WTC11 (cell line): ENCODE results near the gene CORO6. TPM values are rescaled to one million over a fixed set of nuclear protein-coding genes. Genes with fewer than 3 reads are reported as not detected.

Experiments used
- ATAC-seq: fragments of 200-7000 bp; cut with Tn5 transposase; 2 replicates; pipeline ENCODE4 v1.10.0; 2021; ENCODE audit warnings: mild to moderate bottlenecking, moderate library complexity
- CTCF ChIA-PET: fragments of 300-600 bp; sonication (Branson Sonifier 250); formaldehyde crosslinking; loops from one replicate; lab custom pipeline; 2021; ENCODE audit warnings: antibody characterized with exemption; lab: Charles Lee
- POLR2A ChIA-PET: fragments of 350-600 bp; sonication (Branson Sonifier 250); formaldehyde crosslinking; loops from one replicate; lab custom pipeline; 2021; ENCODE audit warnings: antibody characterized with exemption; lab: Charles Lee
- DNase-seq: peaks from one replicate; pipeline ENCODE4 v3.0.0; 2021; ENCODE audit warnings: low spot score
- H3K27ac Mint-ChIP-seq: 2 replicates; pipeline ENCODE4 v1.8.0; 2021; ENCODE audit warnings: mixed read lengths
- H3K27me3 Mint-ChIP-seq: 2 replicates; pipeline ENCODE4 v1.8.0; 2021; ENCODE audit warnings: low read depth, mild to moderate bottlenecking, moderate library complexity, mixed read lengths
- H3K36me3 Mint-ChIP-seq: 2 replicates; pipeline ENCODE4 v1.8.0; 2021; ENCODE audit warnings: mixed read lengths
- H3K4me1 Mint-ChIP-seq: 2 replicates; pipeline ENCODE4 v1.8.0; 2022; ENCODE audit warnings: mixed read lengths
- H3K4me3 Mint-ChIP-seq: 2 replicates; pipeline ENCODE4 v1.8.0; 2021; ENCODE audit warnings: mild to moderate bottlenecking, moderate library complexity, mixed read lengths
- H3K9me3 Mint-ChIP-seq: 2 replicates; pipeline ENCODE4 v1.8.0; 2021; ENCODE audit warnings: mixed read lengths
- AFF4 ChIP-seq: sonication (generic); formaldehyde crosslinking; IDR thresholded peaks from 2 replicates; pipeline ENCODE4 v1.8.1; 2023; ENCODE audit warnings: mild to moderate bottlenecking, missing genetic modification reagents, borderline replicate concordance
- CBFB ChIP-seq: sonication (generic); formaldehyde crosslinking; IDR thresholded peaks from 2 replicates; pipeline ENCODE4 v1.8.1; 2022; ENCODE audit warnings: mild to moderate bottlenecking, low read depth, missing genetic modification reagents
- CREB1 ChIP-seq: sonication (generic); formaldehyde crosslinking; IDR thresholded peaks from 2 replicates; pipeline ENCODE4 v1.8.0; 2023; ENCODE audit warnings: mild to moderate bottlenecking, missing genetic modification reagents
- CREM ChIP-seq: sonication (generic); formaldehyde crosslinking; IDR thresholded peaks from 2 replicates; pipeline ENCODE4 v1.8.1; 2022; ENCODE audit warnings: mild to moderate bottlenecking, missing genetic modification reagents, moderate library complexity
- E2F5 ChIP-seq: sonication (generic); formaldehyde crosslinking; IDR thresholded peaks from 2 replicates; pipeline ENCODE4 v1.8.1; 2022; ENCODE audit warnings: mild to moderate bottlenecking, moderate library complexity, missing genetic modification reagents
- KAT7 ChIP-seq: sonication (generic); formaldehyde crosslinking; IDR thresholded peaks from 2 replicates; pipeline ENCODE4 v1.8.1; 2023; ENCODE audit warnings: missing genetic modification reagents, mild to moderate bottlenecking, borderline replicate concordance
- OVOL2 ChIP-seq: fragments of 250-450 bp; sonication (Bioruptor Pico); IDR thresholded peaks from 2 replicates; pipeline ENCODE4 v1.9.0; 2021; ENCODE audit warnings: mild to moderate bottlenecking, borderline replicate concordance
- TCF7 ChIP-seq: sonication (generic); formaldehyde crosslinking; IDR thresholded peaks from 2 replicates; pipeline ENCODE4 v1.8.0; 2022; ENCODE audit warnings: mild to moderate bottlenecking, low read depth, missing genetic modification reagents, moderate library complexity
- TEAD4 ChIP-seq: sonication (generic); formaldehyde crosslinking; IDR thresholded peaks from 2 replicates; pipeline ENCODE4 v1.8.0; 2022; ENCODE audit warnings: mild to moderate bottlenecking, missing genetic modification reagents
- ZNF121 ChIP-seq: sonication (generic); formaldehyde crosslinking; IDR thresholded peaks from 2 replicates; pipeline ENCODE4 v1.8.0; 2023; ENCODE audit warnings: missing genetic modification reagents
- ZNF138 ChIP-seq: sonication (generic); formaldehyde crosslinking; conservative IDR thresholded peaks from 2 replicates; pipeline ENCODE4 v1.8.1; 2022; ENCODE audit warnings: mild to moderate bottlenecking, moderate library complexity, missing genetic modification reagents
- ZNF263 ChIP-seq: sonication (generic); formaldehyde crosslinking; IDR thresholded peaks from 2 replicates; pipeline ENCODE4 v1.8.1; 2022; ENCODE audit warnings: low read depth, mild to moderate bottlenecking, moderate library complexity, missing genetic modification reagents
- ZNF416 ChIP-seq: fragments of 250-450 bp; sonication (Bioruptor Pico); IDR thresholded peaks from 2 replicates; pipeline ENCODE4 v1.9.0; 2021; ENCODE audit warnings: mild to moderate bottlenecking, inconsistent platforms
- total RNA-seq: library from RNA; stranded (reverse); gene quantifications from 3 replicates; pipeline ENCODE4 v1.2.3, GENCODE V29; 2021
- TF ChIP-seq, protein P1 (sequence below): sonication (generic); formaldehyde crosslinking; IDR thresholded peaks from 2 replicates; pipeline ENCODE4 v1.8.1; 2023; ENCODE audit warnings: mild to moderate bottlenecking, moderate library complexity, missing genetic modification reagents
- TF ChIP-seq, protein P2 (sequence below): sonication (generic); formaldehyde crosslinking; IDR thresholded peaks from 2 replicates; pipeline ENCODE4 v1.8.1; 2022; ENCODE audit warnings: low read depth, missing genetic modification reagents, borderline replicate concordance
- TF ChIP-seq, protein P3 (sequence below): sonication (generic); formaldehyde crosslinking; IDR thresholded peaks from 2 replicates; pipeline ENCODE4 v1.8.1; 2022; ENCODE audit warnings: missing genetic modification reagents, borderline replicate concordance
- TF ChIP-seq, protein P4 (sequence below): sonication (generic); formaldehyde crosslinking; IDR thresholded peaks from 2 replicates; pipeline ENCODE4 v1.8.0; 2022; ENCODE audit warnings: mild to moderate bottlenecking, missing genetic modification reagents

CORO6 gene
- total RNA-seq, 1 experiment from 2014 or later, result 8.9 TPM

GRCh38 chr17:29659155-29659554 is 36.4 kb upstream of the CORO6 start (continued):
- TF ChIP-seq OVOL2 (CRISPR knock-in tag) (no peak), ZNF416 (CRISPR knock-in tag) (no peak), TCF7 (CRISPR knock-in tag) (no peak), E2F5 (no peak)
- TF ChIP-seq, protein P1, sequence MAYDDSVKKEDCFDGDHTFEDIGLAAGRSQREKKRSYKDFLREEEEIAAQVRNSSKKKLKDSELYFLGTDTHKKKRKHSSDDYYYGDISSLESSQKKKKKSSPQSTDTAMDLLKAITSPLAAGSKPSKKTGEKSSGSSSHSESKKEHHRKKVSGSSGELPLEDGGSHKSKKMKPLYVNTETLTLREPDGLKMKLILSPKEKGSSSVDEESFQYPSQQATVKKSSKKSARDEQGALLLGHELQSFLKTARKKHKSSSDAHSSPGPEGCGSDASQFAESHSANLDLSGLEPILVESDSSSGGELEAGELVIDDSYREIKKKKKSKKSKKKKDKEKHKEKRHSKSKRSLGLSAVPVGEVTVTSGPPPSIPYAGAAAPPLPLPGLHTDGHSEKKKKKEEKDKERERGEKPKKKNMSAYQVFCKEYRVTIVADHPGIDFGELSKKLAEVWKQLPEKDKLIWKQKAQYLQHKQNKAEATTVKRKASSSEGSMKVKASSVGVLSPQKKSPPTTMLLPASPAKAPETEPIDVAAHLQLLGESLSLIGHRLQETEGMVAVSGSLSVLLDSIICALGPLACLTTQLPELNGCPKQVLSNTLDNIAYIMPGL (CRISPR knock-in tag), result no peak

DNA sequence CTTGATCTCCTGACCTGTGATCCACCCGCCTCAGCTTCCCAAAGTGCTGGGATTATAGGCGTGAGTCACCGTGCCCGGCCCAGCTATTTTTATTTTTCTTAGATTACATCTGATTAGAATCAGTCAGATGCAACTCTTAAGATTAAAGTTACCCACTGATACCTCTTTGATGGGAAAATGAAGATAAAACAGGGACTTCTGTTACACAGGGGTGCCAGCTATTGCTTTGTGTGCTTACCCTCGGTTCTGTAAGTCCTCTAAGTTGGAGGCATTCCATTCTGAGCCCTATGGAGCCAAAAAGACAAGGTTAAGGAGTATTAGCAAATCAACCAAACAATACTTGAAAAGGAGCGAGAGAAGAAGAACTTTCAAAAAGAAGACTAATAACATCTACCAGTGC is 32.6 kb upstream of the CORO6 start:
- no peak overlapping the region for H3K27ac Mint-ChIP-seq
- DNase-seq (no peak), ATAC-seq (no peak)
- H3K4me3 Mint-ChIP-seq, result no peak overlapping the region
- H3K9me3 Mint-ChIP-seq, result no peaks in the 10 kb centered on the region
- H3K36me3 Mint-ChIP-seq, result no peaks in the 10 kb centered on the region; the same call in 1 of the 2 replicates
- ChIA-PET POLR2A (no interaction called here), CTCF (interaction anchor here (0.6 to 1.5 kb wide), 3 partner anchors 16 to 438 kb away, joined by 3 to 4 read pairs (median 3); no protein-coding TSS in a partner anchor)
- TF ChIP-seq TEAD4 (CRISPR knock-in tag) (no peak), ZNF263 (CRISPR knock-in tag) (no peak), ZNF138 (CRISPR knock-in tag) (no peak), OVOL2 (CRISPR knock-in tag) (no peak), ZNF121 (CRISPR knock-in tag) (no peak), CREB1 (CRISPR knock-in tag) (no peak), KAT7 (CRISPR knock-in tag) (no peak), CREM (CRISPR knock-in tag) (no peak), CBFB (CRISPR knock-in tag) (no peak), AFF4 (CRISPR knock-in tag) (no peak)
- TF ChIP-seq, protein P2, sequence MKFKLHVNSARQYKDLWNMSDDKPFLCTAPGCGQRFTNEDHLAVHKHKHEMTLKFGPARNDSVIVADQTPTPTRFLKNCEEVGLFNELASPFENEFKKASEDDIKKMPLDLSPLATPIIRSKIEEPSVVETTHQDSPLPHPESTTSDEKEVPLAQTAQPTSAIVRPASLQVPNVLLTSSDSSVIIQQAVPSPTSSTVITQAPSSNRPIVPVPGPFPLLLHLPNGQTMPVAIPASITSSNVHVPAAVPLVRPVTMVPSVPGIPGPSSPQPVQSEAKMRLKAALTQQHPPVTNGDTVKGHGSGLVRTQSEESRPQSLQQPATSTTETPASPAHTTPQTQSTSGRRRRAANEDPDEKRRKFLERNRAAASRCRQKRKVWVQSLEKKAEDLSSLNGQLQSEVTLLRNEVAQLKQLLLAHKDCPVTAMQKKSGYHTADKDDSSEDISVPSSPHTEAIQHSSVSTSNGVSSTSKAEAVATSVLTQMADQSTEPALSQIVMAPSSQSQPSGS, result no peak
- TF ChIP-seq, protein P3, sequence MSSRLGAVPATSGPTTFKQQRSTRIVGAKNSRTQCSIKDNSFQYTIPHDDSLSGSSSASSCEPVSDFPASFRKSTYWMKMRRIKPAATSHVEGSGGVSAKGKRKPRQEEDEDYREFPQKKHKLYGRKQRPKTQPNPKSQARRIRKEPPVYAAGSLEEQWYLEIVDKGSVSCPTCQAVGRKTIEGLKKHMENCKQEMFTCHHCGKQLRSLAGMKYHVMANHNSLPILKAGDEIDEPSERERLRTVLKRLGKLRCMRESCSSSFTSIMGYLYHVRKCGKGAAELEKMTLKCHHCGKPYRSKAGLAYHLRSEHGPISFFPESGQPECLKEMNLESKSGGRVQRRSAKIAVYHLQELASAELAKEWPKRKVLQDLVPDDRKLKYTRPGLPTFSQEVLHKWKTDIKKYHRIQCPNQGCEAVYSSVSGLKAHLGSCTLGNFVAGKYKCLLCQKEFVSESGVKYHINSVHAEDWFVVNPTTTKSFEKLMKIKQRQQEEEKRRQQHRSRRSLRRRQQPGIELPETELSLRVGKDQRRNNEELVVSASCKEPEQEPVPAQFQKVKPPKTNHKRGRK, result no peak
- TF ChIP-seq, protein P4, sequence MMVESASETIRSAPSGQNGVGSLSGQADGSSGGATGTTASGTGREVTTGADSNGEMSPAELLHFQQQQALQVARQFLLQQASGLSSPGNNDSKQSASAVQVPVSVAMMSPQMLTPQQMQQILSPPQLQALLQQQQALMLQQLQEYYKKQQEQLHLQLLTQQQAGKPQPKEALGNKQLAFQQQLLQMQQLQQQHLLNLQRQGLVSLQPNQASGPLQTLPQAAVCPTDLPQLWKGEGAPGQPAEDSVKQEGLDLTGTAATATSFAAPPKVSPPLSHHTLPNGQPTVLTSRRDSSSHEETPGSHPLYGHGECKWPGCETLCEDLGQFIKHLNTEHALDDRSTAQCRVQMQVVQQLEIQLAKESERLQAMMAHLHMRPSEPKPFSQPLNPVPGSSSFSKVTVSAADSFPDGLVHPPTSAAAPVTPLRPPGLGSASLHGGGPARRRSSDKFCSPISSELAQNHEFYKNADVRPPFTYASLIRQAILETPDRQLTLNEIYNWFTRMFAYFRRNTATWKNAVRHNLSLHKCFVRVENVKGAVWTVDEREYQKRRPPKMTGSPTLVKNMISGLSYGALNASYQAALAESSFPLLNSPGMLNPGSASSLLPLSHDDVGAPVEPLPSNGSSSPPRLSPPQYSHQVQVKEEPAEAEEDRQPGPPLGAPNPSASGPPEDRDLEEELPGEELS, result no peak
- no peaks in the 10 kb centered on the region for H3K27me3 Mint-ChIP-seq
- H3K4me1 Mint-ChIP-seq, result no peaks in the 10 kb centered on the region
